ENCODE measurements around the gene LRAT.

- TF ChIP-seq POLR2A (IDR thresholded peaks at IDR 0.05; ENCODE audit: extremely low read depth, insufficient read length) (no peak), CTCF (IDR thresholded peaks at IDR 0.05; ENCODE audit: low read depth, low read length) (peak; percentile 12)
Observed at GRCh38 chr4:154779362-154779947, 35.7 kb downstream of the LRAT start.

Data from NB4 (cell line).